Measurements from ENCODE around the gene CRTC3. TPM values are rescaled to one million over a fixed set of nuclear protein-coding genes. Genes with fewer than 3 reads are reported as not detected.

The CRTC3 gene
- total RNA-seq, 3 donors from 2014 or later (not counting 1 experiment from before 2014, with no cell fraction given), result 68.8 to 101 (median 92.4) TPM

DNA sequence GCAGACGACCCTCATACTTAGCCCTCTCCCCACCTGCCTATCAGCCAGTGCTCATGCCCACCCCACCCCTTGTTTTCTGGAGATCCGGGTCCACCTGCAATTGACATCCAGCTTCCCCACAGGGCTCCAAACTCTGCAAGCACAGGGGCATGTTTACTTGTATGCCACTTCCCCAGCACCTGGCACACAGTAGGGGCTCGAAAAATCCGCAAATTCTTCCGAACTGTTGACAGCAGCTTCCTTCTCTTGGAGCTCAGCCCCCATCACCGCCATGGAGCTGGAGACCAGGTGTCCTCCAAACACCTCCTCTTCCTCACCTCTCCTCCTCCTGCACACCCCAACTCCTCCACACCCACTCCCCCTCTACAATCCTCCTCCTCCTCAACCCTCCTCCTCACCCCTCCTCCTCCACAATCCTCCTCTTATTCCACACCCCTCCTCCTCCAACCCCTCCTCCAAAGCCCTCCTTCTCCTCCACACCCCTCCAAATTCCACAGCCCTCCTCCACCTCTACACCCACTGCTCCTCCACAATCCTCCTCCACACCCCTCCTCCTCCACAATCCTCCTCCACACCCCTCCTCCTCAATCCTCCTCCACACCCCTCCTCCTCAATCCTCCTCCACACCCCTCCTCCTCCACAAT lies 117.1 kb downstream of the CRTC3 start:
- Histone ChIP-seq H3K36me3 (ENCODE audit: control insufficient read depth, insufficient read depth, low read length) (peaks cover 16% of the 10 kb centered on the region), H3K4me1 (ENCODE audit: control insufficient read depth, insufficient read depth, low read length) (peaks cover 12% of the 10 kb centered on the region), H3K4me3 (ENCODE audit: low read length) (no peak overlapping the region), H3K9me3 (ENCODE audit: control insufficient read depth, insufficient read depth, low read length) (no peaks in the 10 kb centered on the region), H3K27ac (ENCODE audit: low read length) (no peak overlapping the region), H3K27me3 (ENCODE audit: control insufficient read depth, insufficient read depth, low read length) (no peaks in the 10 kb centered on the region)
- Mint-ChIP-seq H3K27ac (peak overlapping the region; percentile 59 to 81), H3K36me3 (no peaks in the 10 kb centered on the region), H3K4me1 (peaks cover 9 to 24% of the 10 kb centered on the region in 2 donors), H3K9me3 (no peaks in the 10 kb centered on the region), H3K27me3 (ENCODE audit: low read depth in 2 of 2) (peaks cover 0 to 4% of the 10 kb centered on the region in 2 donors), H3K4me3 (no peak overlapping the region)
- DNase-seq (no peak), ATAC-seq (no peak)
- 86% methylated on average over 6 of the region's 6 CpGs for WGBS (ENCODE audit: insufficient coverage)
- intact Hi-C loops (cut with micrococcal nuclease), result no loop called here
- TF ChIP-seq, protein P1, sequence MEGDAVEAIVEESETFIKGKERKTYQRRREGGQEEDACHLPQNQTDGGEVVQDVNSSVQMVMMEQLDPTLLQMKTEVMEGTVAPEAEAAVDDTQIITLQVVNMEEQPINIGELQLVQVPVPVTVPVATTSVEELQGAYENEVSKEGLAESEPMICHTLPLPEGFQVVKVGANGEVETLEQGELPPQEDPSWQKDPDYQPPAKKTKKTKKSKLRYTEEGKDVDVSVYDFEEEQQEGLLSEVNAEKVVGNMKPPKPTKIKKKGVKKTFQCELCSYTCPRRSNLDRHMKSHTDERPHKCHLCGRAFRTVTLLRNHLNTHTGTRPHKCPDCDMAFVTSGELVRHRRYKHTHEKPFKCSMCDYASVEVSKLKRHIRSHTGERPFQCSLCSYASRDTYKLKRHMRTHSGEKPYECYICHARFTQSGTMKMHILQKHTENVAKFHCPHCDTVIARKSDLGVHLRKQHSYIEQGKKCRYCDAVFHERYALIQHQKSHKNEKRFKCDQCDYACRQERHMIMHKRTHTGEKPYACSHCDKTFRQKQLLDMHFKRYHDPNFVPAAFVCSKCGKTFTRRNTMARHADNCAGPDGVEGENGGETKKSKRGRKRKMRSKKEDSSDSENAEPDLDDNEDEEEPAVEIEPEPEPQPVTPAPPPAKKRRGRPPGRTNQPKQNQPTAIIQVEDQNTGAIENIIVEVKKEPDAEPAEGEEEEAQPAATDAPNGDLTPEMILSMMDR (IDR thresholded peaks at IDR 0.05), result no peak

DNA sequence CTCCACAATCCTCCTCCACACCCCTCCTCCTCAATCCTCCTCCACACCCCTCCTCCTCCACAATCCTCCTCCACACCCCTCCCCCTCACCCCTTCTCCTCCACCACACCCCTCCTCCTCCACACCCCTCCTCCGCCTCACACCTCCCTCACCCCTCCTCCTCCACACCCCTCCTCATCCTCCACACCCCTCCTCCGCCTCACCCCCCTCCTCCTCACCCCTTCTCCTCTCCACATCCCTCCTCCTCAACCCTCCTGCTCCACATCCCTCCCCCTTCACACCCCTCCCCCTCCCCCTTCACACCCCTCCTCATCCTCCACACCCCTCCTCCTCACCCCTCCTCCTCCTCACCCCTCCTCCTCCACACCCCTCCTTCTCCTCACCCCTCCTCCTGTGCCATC lies 117.6 kb downstream of the CRTC3 start:
- no peaks in the 10 kb centered on the region for H3K36me3 Mint-ChIP-seq
- no peak overlapping the region for H3K4me3 Mint-ChIP-seq
- H3K27ac ChIP-seq (ENCODE audit: low read length), result no peak overlapping the region
- no peaks in the 10 kb centered on the region for H3K9me3 ChIP-seq (ENCODE audit: control insufficient read depth, insufficient read depth, low read length)
- no peaks in the 10 kb centered on the region for H3K9me3 Mint-ChIP-seq
- intact Hi-C loops (cut with micrococcal nuclease), result no loop called here
- no peaks in the 10 kb centered on the region for H3K27me3 ChIP-seq (ENCODE audit: control insufficient read depth, insufficient read depth, low read length)
- H3K27me3 Mint-ChIP-seq (ENCODE audit: low read depth in 2 of 2), result peaks cover 0 to 4% of the 10 kb centered on the region in 2 donors
- ATAC-seq, result no peak
- H3K4me1 Mint-ChIP-seq, result peaks cover 9 to 24% of the 10 kb centered on the region in 2 donors
- TF ChIP-seq, protein P1 (IDR thresholded peaks at IDR 0.05), result no peak
- WGBS (ENCODE audit: insufficient coverage), result 43% methylated on average over 2 of the region's 2 CpGs
- no peak for DNase-seq
- no peak overlapping the region for H3K4me3 ChIP-seq (ENCODE audit: low read length)
- H3K27ac Mint-ChIP-seq, result no peak overlapping the region
- H3K36me3 ChIP-seq (ENCODE audit: control insufficient read depth, insufficient read depth, low read length), result peaks cover 10% of the 10 kb centered on the region
- peaks cover 12% of the 10 kb centered on the region for H3K4me1 ChIP-seq (ENCODE audit: control insufficient read depth, insufficient read depth, low read length)

DNA sequence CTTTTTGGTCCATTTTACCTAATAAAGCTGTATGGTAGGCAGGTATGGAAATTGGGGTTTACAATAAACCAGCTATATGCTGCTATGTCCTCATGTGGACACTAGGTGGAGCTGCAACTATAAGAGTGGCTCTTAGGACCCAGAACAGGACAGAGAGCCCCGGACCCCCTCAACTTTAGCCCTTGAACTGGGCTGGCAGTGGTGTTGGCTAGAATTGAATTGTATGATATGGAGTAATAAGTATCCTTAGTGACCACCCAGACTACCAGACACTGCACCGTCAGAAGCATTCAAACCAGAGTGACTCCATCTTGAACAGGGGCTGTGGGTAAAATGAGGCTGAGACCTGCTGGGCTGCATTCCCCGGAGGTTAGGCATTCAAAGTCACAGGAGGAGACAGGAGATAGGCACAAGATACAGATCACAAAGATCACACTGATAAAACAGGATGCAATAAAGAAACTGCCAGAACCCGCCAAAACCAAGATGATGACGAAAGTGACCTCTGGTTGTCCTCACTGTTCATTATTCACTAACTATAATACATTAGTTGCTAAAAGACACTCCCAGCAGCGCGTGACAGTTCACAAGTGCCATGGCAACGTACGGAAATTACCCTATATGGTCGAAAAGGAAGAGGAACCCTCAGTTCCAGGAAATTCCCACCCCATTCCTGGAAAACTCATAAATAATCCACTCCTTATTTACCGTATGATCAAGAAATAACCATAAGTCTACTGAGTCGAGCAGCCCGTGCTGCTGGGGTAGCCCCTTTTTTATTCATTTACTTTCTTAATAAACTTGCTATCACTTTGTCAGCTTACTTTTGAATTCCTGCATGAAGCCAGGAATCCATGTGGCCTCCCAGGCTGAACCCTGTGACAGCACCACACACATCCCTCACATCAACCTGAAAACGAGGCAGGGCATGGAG lies 118.7 kb downstream of the CRTC3 start:
- WGBS (ENCODE audit: insufficient coverage), result 13% methylated on average over 13 of the region's 14 CpGs
- no peak overlapping the region for H3K4me3 ChIP-seq (ENCODE audit: low read length)
- peaks cover 4% of the 10 kb centered on the region for H3K36me3 ChIP-seq (ENCODE audit: control insufficient read depth, insufficient read depth, low read length)

More for the DNA sequence above, 118.7 kb downstream of the CRTC3 start:
- no peaks in the 10 kb centered on the region for H3K27me3 ChIP-seq (ENCODE audit: control insufficient read depth, insufficient read depth, low read length)
- H3K27ac Mint-ChIP-seq, result peak overlapping the region; percentile 85 to 92
- DNase-seq (peak; percentile 42 to 85), ATAC-seq (peak; percentile 84 to 88 (median 88))
- no peaks in the 10 kb centered on the region for H3K36me3 Mint-ChIP-seq
- H3K4me1 ChIP-seq (ENCODE audit: control insufficient read depth, insufficient read depth, low read length), result peaks cover 12% of the 10 kb centered on the region
- H3K4me1 Mint-ChIP-seq, result peaks cover 9 to 24% of the 10 kb centered on the region in 2 donors
- H3K27ac ChIP-seq (ENCODE audit: low read length), result peak overlapping the region; percentile 27
- peaks cover 0 to 7% of the 10 kb centered on the region in 2 donors for H3K27me3 Mint-ChIP-seq (ENCODE audit: low read depth in 2 of 2)
- peak overlapping the region; percentile 84 for H3K4me3 Mint-ChIP-seq
- intact Hi-C loops (cut with micrococcal nuclease), result loop anchor here (1.0 to 2.0 kb wide), 4 partner anchors 45 to 286 kb away; partner anchors contain the start of genes BLM and UNC45A
- no peaks in the 10 kb centered on the region for H3K9me3 Mint-ChIP-seq
- TF ChIP-seq, protein P1 (IDR thresholded peaks at IDR 0.05), result peak; percentile 95
- H3K9me3 ChIP-seq (ENCODE audit: control insufficient read depth, insufficient read depth, low read length), result no peaks in the 10 kb centered on the region

All from natural killer cell (primary cell).